ENCODE data around the gene TRIOBP.

DNA sequence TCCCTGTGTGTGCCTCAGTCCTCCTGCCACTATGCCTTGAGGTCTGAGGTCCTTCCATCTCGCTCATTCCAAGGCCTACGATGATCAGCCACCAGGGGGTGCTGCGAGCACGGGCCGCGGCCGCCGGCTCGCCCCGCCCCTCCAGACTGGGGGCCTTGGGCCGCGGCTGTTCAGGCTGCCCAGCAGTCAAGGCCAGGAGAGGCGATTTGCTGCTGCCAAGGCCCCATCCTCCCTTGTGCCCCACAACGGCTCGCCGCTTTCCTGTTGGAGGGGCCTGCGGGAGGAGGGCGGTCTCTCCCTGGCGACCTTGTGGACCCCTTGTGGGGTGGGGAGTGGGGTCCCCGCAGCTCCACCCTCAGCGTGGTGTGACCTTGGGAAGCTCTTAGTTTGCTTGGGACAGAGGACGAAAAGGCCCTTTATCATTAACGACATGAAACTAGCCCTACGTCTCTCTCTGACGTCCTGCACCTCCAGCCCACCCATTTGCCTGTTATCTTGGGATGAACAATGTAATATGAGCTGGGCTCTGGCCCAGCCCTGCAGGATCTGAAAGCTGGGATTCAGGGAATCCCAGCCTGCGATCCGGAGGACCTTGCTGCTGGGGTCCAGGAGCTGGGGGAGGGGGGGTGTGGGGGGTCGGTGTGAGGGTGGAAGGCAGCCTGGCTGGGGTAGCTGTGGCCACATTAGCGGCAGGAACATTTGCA, 121.0 kb downstream of the TRIOBP start:
- no peak for TF ChIP-seq POLR2A (IDR thresholded peaks at IDR 0.05)
- peak; percentile 59 to 61 for TF ChIP-seq POLR2AphosphoS5 (IDR thresholded peaks at IDR 0.05; ENCODE audit: insufficient read depth in 1 of 2, low read depth in 1 of 2)
